CD4-positive, alpha-beta T cell treated with Interleukin-17A for 4 hours (primary cell): Measurements from ENCODE around the gene CARD19.

Experiments
- DNase-seq: peaks from one replicate; pipeline ENCODE4 v3.0.0-alpha.2; 2020; ENCODE audit warnings: mixed read lengths

The CARD19 gene

DNA sequence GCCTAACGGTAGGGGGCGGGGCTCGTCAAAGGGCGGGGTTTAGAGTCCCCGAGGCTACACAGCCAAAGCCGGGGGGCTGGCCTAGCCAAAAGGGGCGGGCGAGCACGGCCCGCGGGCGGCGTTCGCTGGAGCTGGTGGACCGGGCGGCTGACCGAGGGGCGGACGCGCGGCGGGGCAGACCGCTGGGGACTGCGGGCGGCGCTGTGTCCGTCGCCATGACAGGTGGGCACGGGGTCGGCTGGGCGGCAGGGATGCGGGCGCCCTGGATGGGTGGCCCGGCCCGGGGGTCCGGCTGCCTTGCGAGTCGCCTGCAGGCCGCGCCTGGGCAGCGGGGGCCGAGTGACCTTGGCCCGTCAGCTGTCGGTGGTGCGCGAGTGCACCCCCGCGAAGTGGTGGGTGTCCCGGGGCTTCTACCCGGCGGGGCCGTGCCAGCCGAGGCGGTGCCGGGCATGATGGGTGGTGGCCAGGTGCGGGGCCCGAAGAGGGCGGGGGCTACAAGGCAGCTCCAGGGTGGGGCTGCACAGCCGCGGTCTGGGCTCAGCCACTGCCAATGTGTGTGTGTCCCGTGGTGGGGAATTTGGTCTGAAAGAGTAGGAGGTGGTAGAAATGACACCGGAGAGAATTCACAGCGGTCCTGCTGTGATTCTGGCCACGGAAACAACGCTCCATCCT, at the start of gene CARD19:
TSS of gene CARD19 (plus strand) at position 87 of the 672 bp plus-strand sequence. CDS start at position 216, 129 bp downstream.
- DNase-seq, result peak; percentile 60

DNA sequence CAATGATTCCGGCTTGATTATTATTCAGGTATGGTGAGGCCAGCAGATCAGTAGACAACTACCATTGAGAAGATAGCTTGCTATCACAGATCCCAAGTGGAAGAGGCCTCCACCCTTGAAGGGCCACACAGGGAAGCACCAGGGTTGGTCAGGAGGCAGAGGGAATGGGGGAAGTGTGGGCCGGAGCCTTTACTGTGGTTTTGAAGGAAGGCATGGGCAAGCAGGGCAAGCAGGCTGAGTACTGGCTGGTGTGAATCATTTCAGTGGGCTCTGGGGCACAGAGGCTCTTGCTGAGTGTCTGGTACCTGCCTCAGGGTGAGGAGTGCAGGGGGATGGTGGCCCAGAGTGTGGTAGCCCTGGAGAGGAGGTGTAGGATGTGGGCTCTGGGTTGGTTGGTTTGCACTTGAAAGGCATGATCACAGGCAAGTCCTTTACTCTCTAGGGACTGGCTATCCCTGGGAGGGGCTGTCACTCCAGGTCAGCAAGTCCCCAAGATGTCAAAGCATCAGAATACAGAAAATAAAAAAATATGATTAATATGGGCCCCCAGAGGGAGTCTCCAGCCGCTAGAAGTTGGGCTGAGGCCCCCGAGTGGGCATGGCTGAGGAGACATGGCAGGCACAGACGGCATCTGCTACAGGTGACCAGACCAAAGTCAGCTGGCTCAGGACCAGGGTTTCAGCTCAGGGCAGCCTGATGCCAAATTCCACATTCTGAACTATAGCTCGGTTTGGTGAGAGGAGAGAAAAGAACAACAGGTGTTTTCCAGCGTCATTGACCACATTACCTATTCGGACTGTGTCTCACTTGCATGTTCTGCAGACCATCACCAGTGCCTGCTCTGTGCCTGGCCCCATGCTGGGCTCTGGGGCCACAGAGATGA, 47.2 kb upstream of the CARD19 start:
- peak; percentile 1 for DNase-seq

GRCh38 chr9:93049491-93049890, 46.5 kb upstream of the CARD19 start:
- no peak for DNase-seq

DNA sequence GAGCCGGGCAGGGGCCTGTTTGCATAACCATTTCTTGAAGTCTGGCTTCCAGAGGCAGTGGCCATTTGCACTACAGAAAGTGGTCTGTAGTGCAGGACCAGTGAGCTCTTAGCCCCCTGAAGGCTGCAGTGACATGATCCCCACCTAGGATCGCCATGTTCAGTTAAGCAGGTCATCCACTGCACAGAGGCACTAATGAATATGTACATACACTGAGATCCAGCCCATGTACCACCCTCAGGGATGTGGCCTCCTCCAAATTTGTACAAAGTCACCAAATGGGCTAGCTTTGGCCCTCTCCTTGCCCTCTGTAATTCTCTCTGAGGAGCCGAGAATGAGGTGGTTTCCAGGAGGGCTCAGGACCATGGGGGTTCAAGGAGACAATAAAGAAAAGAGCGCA, 45.8 kb upstream of the CARD19 start:
- DNase-seq, result no peak

DNA sequence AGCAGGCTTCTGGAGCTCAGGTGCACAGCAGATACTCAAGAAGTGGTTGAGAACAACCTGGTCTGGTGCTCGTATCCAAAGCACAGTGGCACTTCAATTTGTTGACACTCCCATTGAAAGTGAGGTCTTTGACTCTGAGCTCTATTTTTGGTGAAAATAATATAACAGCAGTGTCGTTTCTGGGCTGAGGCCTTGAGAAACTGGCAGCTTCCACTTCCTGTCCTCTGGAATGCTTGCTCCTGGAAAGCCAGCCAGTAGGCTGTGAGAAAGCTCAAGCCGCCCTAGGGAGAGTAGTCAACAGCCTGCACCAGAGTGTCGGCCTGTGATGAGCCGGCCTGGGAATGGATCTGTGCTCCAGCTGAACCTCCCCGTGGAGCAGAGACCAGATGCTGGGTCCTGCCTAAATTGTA, 44.3 kb upstream of the CARD19 start:
- DNase-seq, result no peak

DNA sequence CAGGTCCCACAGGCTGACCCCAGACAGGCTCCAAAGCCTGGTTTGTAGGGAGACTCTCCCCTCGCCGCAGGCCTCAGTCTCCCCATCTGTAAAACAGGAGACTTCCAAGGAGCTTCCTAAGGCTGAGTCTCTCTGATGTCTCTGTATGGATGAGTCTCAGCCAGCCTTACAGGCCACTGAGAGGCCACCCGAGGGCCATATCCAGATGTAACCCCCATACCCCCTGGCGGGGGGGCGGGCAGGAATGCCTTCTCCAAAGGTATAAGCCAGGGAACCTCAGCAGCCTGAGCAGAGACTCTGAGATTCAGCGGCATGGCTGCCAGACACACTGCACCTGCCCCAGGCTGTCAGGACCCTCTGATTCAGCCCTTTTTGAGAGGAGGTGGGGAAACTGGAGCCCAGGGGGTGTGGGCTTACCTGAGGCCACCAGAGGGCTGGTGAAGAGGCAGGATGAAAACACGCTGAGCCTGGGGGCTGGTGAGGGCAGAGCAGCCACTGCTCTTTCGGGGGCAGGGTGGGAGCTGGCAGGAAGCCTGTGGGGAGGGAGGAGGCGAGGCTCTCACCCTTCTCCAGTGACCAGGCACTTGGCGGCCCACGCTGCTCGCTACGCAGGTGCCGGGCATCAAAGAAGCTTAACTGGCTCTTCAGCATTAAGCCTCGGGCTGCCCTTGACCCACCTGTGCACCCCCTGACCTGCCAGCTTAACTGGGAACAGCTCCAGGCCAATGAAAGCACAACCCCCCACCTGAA, 43.1 kb upstream of the CARD19 start:
- no peak for DNase-seq

GRCh38 chr9:93053781-93054331, 42.2 kb upstream of the CARD19 start:
- DNase-seq, result no peak

DNA sequence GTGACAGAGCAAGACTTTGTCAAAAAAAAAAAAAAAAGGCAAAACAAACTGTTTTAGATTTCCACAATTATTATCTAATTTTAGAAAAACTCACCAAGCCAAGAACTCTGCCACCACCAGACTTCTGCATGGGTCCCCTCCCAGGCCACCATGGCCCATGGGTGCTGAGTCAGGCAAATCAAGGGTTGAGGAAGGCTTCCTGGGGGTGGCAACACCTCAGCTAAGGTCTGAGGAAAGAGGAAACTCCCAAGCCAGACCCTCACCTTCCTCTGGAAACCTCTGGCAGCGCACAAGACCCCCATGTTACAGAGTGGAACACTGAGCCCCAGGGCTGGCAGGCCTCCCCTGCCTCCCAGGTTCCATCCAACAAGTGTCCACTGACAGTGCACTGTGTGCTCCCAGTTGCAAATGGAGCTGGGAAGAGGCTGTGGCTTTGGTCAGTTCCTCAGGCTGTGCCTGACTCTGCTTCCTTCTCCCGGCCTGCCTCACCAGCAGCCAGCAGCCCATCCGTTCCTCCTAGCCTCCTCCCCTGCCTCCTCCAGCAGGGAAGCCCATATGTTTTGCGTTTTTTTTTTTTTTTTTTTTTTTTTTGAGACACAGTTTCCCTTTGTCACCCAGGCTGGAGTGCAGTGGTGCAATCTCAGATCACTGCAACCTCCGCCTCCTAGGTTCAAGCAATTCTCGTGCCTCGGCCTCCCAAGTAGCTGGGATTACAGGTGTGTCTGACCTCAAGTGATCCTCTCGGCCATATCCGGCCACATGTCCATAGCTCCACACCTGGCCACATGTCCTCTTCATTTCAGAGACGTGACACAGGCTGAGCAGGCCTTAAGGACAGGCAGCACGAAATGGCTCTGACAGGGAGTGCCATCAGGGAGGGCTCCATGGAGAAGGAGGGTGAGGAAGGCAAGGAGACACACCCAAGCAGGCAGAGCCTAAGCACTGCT, 41.0 kb upstream of the CARD19 start:
- DNase-seq, result no peak

GRCh38 chr9:93057042-93057702, 38.8 kb upstream of the CARD19 start:
- peak; percentile 5 for DNase-seq

DNA sequence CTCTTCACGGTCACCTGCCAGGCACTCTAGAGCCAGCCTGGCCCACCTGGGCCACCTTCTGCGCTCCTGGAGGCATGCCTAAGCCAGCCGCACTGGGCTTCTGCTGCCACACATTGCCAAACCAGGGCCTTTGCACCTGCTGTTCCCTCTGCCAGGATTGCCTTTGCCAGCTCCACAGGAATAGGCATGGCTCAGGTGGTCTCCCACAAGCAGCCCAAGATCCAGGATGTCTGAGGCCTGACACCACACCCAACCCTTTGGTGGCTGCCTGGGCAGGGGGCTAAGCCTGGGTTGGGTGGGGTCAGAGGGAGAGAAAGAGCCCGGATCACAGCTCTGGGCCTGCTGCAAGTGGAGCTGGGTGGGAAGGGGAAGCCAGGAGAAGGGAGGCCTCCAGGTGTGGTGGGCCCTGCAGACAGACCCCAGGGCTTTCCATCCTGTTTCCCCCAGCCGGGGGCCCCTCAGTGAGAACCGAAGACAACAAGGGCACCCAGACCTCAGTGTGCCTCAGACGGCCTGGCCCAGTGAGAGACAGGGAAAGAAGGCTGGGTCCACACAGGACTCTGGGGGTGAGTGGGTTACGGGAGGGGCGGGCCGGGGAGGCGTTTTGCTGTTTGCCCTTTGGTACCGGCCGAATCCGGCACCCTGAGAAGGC, 38.2 kb upstream of the CARD19 start:
- peak; percentile 10 for DNase-seq

DNA sequence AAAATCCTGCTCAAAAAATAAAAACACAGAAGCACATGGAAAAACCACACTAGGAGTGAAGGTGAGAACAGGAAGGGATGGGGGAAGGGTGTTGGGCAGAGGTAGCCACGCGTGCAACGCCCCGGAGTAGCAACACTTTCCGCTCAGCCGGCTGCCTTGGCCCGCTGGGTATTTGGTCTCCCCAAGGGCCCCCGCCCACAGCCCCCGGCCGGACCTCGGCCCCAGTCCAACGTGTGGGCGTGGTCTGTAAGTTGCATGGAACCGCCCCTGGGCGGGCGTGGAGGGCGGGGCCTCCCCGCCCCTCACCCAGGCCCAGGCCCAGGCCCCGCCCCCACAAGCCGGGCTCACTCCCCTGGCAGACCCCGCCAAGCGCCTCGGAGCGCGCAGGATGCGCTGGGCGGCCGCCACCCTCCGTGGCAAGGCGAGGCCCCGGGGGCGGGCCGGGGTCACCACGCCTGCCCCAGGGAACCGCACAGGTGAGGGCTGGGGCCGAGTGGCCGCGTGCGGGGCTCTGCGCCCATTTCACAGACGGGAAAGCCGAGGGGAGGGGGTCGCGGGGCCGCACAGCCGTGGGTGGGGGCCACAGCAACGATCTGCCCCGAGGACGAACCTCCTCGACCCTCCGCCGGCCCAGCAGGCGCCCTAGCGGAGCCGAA, 37.5 kb upstream of the CARD19 start, which contains the start of gene SUSD3:
TSS of gene SUSD3 (plus strand) at position 347 of the 656 bp plus-strand sequence. CDS start at position 389, 42 bp downstream.
- peak; percentile 83 for DNase-seq

DNA sequence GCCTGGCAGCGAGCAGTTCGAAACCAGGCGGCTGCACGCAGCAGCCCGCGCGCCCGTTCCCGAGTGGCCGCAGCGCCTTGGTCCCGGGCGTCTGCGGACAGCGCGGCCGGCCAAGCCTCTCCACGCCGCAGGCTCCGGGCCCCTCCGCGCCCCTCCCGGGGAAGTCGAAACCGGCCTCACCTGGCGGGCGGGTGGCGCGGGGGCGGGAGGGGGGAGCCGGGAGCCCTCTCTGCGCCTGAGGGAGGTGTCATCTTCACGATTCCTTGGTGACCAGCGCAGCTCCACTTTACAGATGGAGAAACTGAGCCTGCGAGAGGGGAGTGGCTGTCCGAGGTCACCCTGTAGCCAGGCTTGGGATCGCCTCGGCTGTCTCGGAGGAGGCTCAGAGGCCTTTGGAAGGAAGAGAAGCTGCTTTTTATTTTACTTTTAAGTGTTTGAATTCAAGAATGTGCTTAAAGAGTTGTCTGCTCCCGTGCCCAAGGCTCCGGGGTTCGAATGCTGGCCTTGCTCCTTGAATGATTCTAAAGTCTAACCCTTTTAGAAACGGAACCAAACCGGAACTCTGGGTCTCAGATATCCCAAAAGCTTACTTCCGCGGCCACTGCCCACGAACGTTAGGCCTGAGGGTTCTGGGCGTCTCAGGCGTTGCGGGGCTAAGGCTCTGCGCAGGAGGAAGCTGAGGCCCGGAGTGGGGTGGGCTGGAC, 36.9 kb upstream of the CARD19 start:
- peak; percentile 49 for DNase-seq

DNA sequence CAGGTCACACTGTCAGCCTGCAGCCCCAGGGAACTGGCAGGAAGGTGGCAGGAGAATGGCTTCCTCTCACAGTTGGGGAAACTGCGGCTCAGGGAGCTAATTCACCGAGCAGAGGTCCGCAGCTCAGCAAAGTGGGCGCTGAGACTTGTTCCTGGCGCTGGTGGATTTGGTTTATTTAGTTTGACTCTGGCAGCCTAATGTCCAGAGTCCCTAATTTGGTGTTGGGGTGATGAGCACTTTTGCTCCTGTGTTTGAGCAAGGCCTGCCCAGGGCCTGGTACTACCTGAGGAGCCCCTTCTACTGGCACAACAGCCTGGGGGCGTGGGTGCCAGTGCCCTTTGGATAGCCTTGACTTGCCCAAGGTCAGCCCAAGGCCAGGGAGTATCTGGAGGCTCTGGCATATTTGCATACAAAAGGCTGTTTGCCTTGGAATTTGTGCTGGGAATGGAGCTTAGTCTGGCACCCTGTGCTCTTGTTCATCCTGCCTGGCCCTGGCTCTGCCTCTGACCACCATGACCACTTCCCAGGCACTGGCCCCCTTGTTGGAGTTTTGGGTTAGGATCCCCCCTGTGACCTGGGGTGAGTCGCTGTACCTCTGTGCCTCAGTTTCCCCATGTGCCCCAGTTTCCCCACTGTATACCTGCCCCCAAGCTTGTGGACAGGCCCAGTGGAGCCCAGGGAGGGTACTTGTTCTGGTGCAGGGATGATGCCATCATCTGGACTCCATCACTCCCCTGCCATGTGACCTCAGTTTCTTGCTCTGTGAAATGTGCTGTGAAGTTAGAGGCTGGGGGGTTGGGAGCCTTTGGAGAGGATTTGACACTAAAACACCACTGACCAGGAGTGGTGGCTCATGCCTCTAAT, 36.1 kb upstream of the CARD19 start:
- peak; percentile 29 for DNase-seq

DNA sequence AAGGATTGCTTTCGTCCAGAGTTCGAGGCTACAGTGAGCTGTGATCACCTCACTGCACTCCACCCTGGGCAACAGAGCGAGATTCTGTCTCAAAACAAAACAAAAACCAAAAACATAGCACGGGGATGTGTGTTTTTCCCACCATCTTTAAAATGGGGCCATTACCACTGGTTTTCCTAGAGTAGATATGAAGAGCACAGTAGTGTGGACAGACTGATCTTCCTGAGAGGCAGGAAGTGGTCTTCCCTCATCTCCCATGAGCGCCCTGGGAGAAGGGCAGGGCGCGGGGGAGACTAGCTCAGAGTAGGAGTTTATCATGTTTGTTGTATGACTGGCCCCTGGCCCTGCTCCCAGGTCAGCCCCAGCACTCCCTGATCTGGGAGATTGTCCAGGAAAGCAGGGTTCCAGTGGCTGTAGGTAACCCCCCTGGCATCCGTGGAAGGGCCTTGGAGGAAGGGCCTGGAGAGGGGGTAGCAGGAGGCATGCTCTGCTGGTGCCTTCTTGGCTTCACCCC, 35.2 kb upstream of the CARD19 start:
- DNase-seq, result peak; percentile 22

- DNase-seq, result no peak
Observed at GRCh38 chr9:93061260-93061751, 34.7 kb upstream of the CARD19 start.

DNA sequence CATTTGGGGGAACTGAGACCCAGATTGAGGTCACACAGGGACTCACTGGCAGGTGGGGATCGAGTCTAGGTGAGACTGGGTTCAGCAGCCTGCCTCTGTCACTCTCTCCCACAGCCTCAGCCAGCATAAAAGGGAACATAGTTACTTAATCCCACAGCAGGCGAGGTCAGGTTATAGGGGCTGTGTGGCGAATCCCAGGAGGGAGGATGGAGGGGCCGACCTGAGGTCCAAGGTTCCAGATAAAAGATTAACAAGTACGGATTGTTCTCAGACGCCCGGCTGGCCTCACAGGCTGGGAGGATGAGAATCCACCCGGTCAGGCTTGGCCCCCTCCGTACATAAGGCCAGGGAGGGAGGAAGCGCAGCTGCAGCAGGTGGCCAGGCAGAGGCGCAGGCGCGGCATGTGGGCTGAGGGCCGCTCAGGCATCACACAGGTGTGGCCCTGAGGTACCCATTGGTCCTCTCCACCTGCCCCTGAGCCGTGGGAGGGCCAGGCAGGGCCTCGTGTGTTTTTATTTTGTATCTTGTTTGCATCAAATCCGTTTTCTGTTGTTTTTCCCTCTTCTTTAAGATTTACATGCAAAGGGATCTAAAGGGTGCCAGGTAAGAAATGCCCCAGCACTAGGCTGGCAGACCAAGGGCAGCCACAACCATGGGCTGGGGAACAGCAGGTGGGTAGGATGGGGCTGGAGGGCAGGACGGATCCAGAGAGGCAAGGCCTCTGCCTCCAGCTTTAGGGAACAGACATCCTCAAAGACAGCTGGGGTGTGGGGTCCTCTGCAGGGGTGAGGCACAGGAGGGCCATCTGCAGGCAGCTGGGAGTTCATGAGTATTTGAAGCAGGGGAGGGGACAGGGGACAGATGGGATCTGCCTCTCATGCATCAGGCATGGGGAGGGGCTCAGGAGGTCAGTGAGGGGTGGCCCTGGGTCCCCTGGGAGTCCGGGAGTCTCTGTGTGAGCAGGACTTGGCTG, 33.9 kb upstream of the CARD19 start:
- peak; percentile 57 for DNase-seq
